Heart left ventricle (tissue), 16 donors: ENCODE data around the gene LRRC75B. TPM values are rescaled to one million over a fixed set of nuclear protein-coding genes. Genes with fewer than 3 reads are reported as not detected.

ENCODE experiments used
- ATAC-seq, 4 donors: fragments of 200-7000 bp; cut with Tn5 transposase; one replicate each; pipeline ENCODE4 v1.9.1; 2020 to 2022; ENCODE audit warnings: moderate library complexity in 4 of 4, mild to moderate bottlenecking in 3 of 4, moderate number of reproducible peaks in 1 of 4
- DNase-seq, 5 donors: peaks; one replicate each; pipeline ENCODE4 v3.0.0-alpha.2; 2020
- H3K27ac ChIP-seq, 12 donors: fragments of 200-600 bp; sonication (generic) in 4 of 12; one replicate each; pipeline versions ENCODE4 v1.5.0 to v1.8.0; 2016 to 2022; ENCODE audit warnings: mild to moderate bottlenecking in 2 of 12
- H3K27me3 ChIP-seq, 9 donors: fragments of 200-600 bp; sonication (generic) in 2 of 9; one replicate each; pipeline versions ENCODE4 v1.5.1 to v1.8.0; 2016 to 2022; ENCODE audit warnings: mild to moderate bottlenecking in 3 of 9
- H3K36me3 ChIP-seq, 9 donors: fragments of 200-600 bp; sonication (generic) in 2 of 9; one replicate each; pipeline versions ENCODE4 v1.5.0 to v1.8.0; 2018 to 2022; ENCODE audit warnings: mild to moderate bottlenecking in 2 of 9
- H3K4me1 ChIP-seq, 12 donors: fragments of 200-600 bp; sonication (generic) in 4 of 12; one replicate each; pipeline versions ENCODE4 v1.5.0 to v1.8.0; 2016 to 2022; ENCODE audit warnings: mild to moderate bottlenecking in 3 of 12
- H3K4me3 ChIP-seq, 12 donors: fragments of 200-600 bp; sonication (generic) in 4 of 12; one replicate each; pipeline versions ENCODE4 v1.5.0 to v1.8.0; 2017 to 2022; ENCODE audit warnings: mild to moderate bottlenecking in 9 of 12, moderate library complexity in 4 of 12
- H3K9me3 ChIP-seq, 12 donors: fragments of 200-600 bp; sonication (generic) in 4 of 12; one replicate each; pipeline versions ENCODE4 v1.5.0 to v1.8.0; 2016 to 2022; ENCODE audit warnings: mild to moderate bottlenecking in 1 of 12
- POLR2A ChIP-seq, 2 donors: fragments of 450-650 bp; IDR thresholded peaks; one replicate each; pipeline ENCODE4 v1.6.1; 2017; ENCODE audit warnings: antibody characterized with exemption in 2 of 2, mild to moderate bottlenecking in 2 of 2, moderate library complexity in 2 of 2
- WGBS, 4 donors: extraction: QIAGEN DNeasy Blood & Tissue Kit in 2 of 4; methylation state at CpG; one replicate each; pipeline versions ENCODE4 v1.1.5 to v1.1.7; 2013 to 2018; 5-methylcytosine and 5-hydroxymethylcytosine counted together
- intact Hi-C, 10 donors: fragments of 100-400 bp; cut with DNase I; formaldehyde crosslinking; loops; one replicate each; pipeline versions ENCODE4 v1.11.1 to v1.14.2; 2022
- polyA plus RNA-seq, 2 donors: library from polyadenylated mRNA; stranded (reverse); fragments of 200-250 nt; gene quantifications; one replicate each; pipeline ENCODE4 v1.2.3, GENCODE V29; 2013
- total RNA-seq, 9 donors: library from RNA; depleted of rRNA in 2 of 9; stranded (reverse); fragments of >200 nt in 2 of 9; fragmentation: NEBNext Ultra II Directional in 3 of 9; extraction: Animal tissue kit (Norgen Biotek cat#: 25700) in 3 of 9; gene quantifications; one replicate each; pipeline versions ENCODE4 v1.1.0 to v1.2.4, GENCODE V29; 2016 to 2023
- TF ChIP-seq, protein P1 (sequence below), 12 donors: fragments of 200-600 bp; sonication (generic) in 4 of 12; IDR thresholded peaks; one replicate each; pipeline versions ENCODE4 v1.5.0 to v1.8.0; 2018 to 2022; ENCODE audit warnings: antibody characterized with exemption in 12 of 12, mild to moderate bottlenecking in 5 of 12
- donor health status: ischemic (EF 13 %, LVEDD 7.1; RV severe dilation, severe dysfunction).
- donor health status: healthy with polysubstance abuse.
- donor health status: DM: no; HTN: yes; CAD: no.
- donor health status: DM: no; HTN: no; CAD: no.
- donor health status: ischemic (EF 25% LVEDD 6.9; RV normal size, moderate dysfunction).
- donor health status: ischemic (EF 25% LVEDD 5.7; RV mildly dilated, moderate dysfunction).
- donor health status: healthy.
- donor health status: DM: yes; HTN: yes; CAD: no.
- donor health status: ischemic (EF 35%, LVEDD 5.7; RV mildly dilated, moderate dysfunction).
- donor health status: nonischemic (EF 11% LVEDD 7.7; RV severe dilation, severe dysfunction).
- donor health status: DM: yes; HTN: yes; CAD: no.
- donor health status: PGD.
- donor health status: ischemic (EF 29% LVEDD 5.4; RV normal size, mild dysfunction).
- donor health status: nonischemic (EF 23%, LVEDD 6.1; RV moderate dilation, normal function).

LRRC75B gene
- total and polyA plus RNA-seq, 11 donors: 2.6 to 8.0 (median 4.5) TPM

DNA sequence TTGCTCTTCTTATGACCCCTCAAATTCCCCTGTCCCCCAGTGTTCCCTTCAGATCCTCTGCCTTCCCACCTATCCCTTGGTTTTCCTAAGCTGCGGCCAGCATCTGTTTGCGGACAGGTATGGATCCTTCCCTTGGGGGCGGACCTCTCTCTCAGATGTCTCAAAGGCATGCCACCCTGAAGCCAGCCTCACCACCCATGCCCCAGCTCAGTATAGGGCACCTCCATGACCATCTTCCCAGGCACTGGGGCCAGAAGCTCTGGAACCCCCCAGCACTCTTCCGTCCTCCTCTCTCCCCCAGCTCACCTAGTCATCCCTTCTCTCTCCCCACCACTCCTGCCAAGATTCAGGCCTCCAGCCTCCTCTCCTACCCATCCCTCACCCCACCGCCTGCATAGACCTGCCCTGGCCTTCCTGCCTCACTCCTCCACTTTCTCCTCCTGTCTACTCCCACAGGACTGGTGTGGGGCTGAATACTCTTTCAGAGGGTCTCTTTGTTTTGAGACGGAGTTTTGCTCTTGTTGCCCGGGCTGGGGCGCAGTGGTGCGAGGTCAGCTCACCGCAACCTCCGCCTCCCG, 2.2 kb downstream of the LRRC75B start:
- ATAC-seq (no peak), DNase-seq (no peak)
- no peak overlapping the region for H3K27ac ChIP-seq
- no peaks in the 10 kb centered on the region for H3K27me3 ChIP-seq
- TF ChIP-seq POLR2A (IDR thresholded peaks at IDR 0.05): no peak
- TF ChIP-seq, protein P1, sequence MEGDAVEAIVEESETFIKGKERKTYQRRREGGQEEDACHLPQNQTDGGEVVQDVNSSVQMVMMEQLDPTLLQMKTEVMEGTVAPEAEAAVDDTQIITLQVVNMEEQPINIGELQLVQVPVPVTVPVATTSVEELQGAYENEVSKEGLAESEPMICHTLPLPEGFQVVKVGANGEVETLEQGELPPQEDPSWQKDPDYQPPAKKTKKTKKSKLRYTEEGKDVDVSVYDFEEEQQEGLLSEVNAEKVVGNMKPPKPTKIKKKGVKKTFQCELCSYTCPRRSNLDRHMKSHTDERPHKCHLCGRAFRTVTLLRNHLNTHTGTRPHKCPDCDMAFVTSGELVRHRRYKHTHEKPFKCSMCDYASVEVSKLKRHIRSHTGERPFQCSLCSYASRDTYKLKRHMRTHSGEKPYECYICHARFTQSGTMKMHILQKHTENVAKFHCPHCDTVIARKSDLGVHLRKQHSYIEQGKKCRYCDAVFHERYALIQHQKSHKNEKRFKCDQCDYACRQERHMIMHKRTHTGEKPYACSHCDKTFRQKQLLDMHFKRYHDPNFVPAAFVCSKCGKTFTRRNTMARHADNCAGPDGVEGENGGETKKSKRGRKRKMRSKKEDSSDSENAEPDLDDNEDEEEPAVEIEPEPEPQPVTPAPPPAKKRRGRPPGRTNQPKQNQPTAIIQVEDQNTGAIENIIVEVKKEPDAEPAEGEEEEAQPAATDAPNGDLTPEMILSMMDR (IDR thresholded peaks at IDR 0.05): no peak
- 97 to 99% (median 97%) methylated on average over 12 of the region's 12 CpGs for WGBS, 4 donors
- intact Hi-C loops: no loop called here
- peaks cover 0 to 18% (median 4%) of the 10 kb centered on the region in 12 donors for H3K4me1 ChIP-seq
- no peaks in the 10 kb centered on the region for H3K9me3 ChIP-seq
- peaks cover 0 to 29% (median 5%) of the 10 kb centered on the region in 9 donors for H3K36me3 ChIP-seq
- no peak overlapping the region for H3K4me3 ChIP-seq

DNA sequence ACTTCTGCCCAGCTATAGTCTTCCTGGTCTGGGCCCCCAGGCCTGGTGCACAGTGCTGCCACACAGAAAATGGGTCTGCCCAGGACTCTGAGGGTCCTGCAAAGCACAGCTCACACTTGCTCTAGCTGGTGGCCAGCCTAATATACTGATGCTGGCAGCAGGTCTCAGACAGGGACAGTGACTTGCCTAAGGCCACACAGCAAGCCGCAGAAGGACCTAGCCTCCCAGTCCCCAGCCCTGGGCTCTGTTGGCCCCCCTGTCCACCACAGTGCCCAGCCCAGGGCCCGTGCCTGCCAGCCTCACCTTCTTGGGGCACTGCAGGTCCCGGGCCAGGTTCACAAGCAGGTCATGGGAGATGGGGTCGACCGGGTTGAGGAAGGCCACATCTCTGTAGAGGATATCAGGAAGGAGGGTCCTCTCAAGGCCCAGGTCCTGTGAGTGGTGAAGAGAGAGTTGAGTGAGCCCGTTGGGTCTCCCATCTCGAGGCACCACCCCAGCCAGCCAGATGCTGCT, 3.3 kb downstream of the LRRC75B start:
- DNase-seq (no peak), ATAC-seq (no peak)
- H3K9me3 ChIP-seq: no peaks in the 10 kb centered on the region
- no peak overlapping the region for H3K4me3 ChIP-seq
- TF ChIP-seq, protein P1 (IDR thresholded peaks at IDR 0.05): no peak
- TF ChIP-seq POLR2A (IDR thresholded peaks at IDR 0.05): no peak
- no peak overlapping the region for H3K27ac ChIP-seq
- WGBS, 4 donors: 92 to 97% (median 95%) methylated on average over 5 to 7 of the region's 7 CpGs
- intact Hi-C loops: no loop called here
- H3K36me3 ChIP-seq: peaks cover 0 to 32% (median 5%) of the 10 kb centered on the region in 9 donors
- H3K27me3 ChIP-seq: no peaks in the 10 kb centered on the region
- H3K4me1 ChIP-seq: peaks cover 0 to 23% (median 4%) of the 10 kb centered on the region in 12 donors

DNA sequence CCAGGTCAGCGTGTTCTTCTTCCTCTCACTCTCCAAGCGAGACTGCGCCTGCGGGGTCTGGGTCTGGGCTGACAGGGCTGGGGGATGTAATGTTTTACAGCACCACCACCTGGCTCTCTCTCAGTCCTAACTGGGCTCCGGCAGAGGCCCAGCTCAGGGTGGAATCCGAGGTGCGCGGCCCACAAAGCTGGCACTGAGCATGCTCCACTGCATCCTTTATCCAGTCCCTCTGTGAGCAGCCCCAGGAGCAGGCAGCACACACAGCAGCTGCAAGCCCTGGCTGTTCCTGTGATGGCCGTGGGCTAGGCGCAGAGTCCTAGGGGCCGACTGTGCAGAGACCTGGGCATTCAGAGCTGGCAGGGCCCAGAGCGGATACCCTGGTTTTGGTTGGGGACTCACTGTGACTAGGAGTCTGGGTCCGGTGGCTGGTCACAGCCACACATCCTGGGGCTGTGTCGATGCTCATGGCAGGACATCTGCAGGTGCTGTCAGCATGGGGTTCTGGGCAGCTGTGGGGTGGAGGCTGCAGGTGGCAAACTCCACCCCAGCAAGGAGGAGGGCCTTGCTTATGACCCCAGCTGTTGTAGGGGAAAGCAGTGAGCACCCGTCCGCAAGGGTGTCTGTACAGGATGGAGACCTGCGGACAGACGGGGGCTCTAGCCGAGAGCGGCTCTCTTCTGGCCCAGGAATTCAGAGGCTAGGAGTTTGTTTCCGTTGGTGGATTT, 4.0 kb downstream of the LRRC75B start:
- Histone ChIP-seq H3K27me3 (no peaks in the 10 kb centered on the region), H3K27ac (no peak overlapping the region), H3K9me3 (no peaks in the 10 kb centered on the region), H3K36me3 (peaks cover 0 to 32% (median 5%) of the 10 kb centered on the region in 9 donors), H3K4me1 (peaks cover 0 to 30% (median 6%) of the 10 kb centered on the region in 12 donors), H3K4me3 (no peak overlapping the region)
- intact Hi-C loops: no loop called here
- 92 to 96% (median 94%) methylated on average over 10 to 21 of the region's 21 CpGs for WGBS, 4 donors
- no peak for TF ChIP-seq POLR2A (IDR thresholded peaks at IDR 0.05)
- TF ChIP-seq, protein P1 (IDR thresholded peaks at IDR 0.05): no peak
- ATAC-seq: no peak
- no peak for DNase-seq

DNA sequence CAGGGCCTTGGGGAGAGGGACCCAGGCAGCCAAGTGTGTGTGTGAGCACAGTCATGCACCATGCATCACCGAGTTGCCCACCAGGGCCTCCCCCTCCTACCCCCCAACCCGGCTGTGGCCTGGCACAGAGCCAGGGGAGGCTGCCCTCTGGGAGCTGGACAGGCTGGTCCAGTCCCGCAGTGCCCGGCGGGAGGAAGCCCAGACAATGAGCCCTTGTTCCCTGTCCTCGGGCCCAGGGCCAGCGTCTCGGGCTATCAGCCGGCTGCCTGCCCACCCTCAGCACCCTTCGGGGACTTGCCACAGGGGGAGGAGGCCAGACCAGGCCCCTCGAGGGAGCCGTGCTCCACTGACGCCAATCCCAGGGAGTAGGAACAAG, 4.5 kb downstream of the LRRC75B start:
- DNase-seq (peak in 1 of 5 donors; percentile 44), ATAC-seq (no peak)
- Histone ChIP-seq H3K27me3 (no peaks in the 10 kb centered on the region), H3K9me3 (no peaks in the 10 kb centered on the region), H3K36me3 (peaks cover 0 to 32% (median 5%) of the 10 kb centered on the region in 9 donors), H3K4me3 (no peak overlapping the region), H3K4me1 (peaks cover 0 to 33% (median 12%) of the 10 kb centered on the region in 12 donors), H3K27ac (no peak overlapping the region)
- WGBS, 4 donors: 57 to 72% (median 65%) methylated on average over 10 to 13 of the region's 13 CpGs
- intact Hi-C loops: no loop called here
- TF ChIP-seq, protein P1 (IDR thresholded peaks at IDR 0.05): no peak
- TF ChIP-seq POLR2A (IDR thresholded peaks at IDR 0.05): no peak
